Prostate gland (tissue), 2 donors: Measurements from ENCODE around the gene NHS. TPM values are rescaled to one million over a fixed set of nuclear protein-coding genes. Genes with fewer than 3 reads are reported as not detected.

Source experiments
- DNase-seq: peaks from one replicate; pipeline ENCODE4 v3.0.0-alpha.2; 2019; ENCODE audit warnings: low spot score
- H3K27ac ChIP-seq, 2 donors: fragments of 200-600 bp; sonication (generic); 2 replicates each; pipeline ENCODE4 v1.5.1; 2017 to 2019
- H3K27me3 ChIP-seq: fragments of 200-600 bp; sonication (generic); replicated peaks from 2 replicates; pipeline ENCODE4 v1.5.1; 2019; ENCODE audit not compliant: insufficient read depth
- H3K36me3 ChIP-seq, 2 donors: fragments of 200-600 bp; sonication (generic); 1 replicate in 1 of 2; 2 replicates in 1 of 2; pipeline versions ENCODE4 v1.5.1 to v1.8.1; 2017 to 2019
- H3K4me1 ChIP-seq: fragments of 200-600 bp; sonication (generic); replicated peaks from 2 replicates; pipeline ENCODE4 v1.5.1; 2019
- H3K4me3 ChIP-seq, 2 donors: fragments of 200-600 bp; sonication (generic); 2 replicates each; pipeline ENCODE4 v1.5.1; 2017 to 2019
- H3K9me3 ChIP-seq: fragments of 200-600 bp; sonication (generic); 2 replicates; pipeline ENCODE4 v1.5.1; 2017
- CTCF ChIP-seq, 4 experiments: fragments of 200-600 bp in 2 of 4; fragments of 450-650 bp in 2 of 4; sonication (generic) in 2 of 4; IDR thresholded peaks; 1 replicate in 3 of 4; 2 replicates in 1 of 4; pipeline ENCODE4 v1.5.1; 2016 to 2019; ENCODE audit warnings: antibody characterized with exemption in 4 of 4, mild to moderate bottlenecking in 2 of 4, moderate library complexity in 2 of 4
- POLR2A ChIP-seq: fragments of 450-650 bp; IDR thresholded peaks from one replicate; pipeline ENCODE4 v1.6.1; 2016; ENCODE audit warnings: antibody characterized with exemption, mild to moderate bottlenecking
- POLR2AphosphoS5 ChIP-seq: sonication (generic); formaldehyde crosslinking; IDR thresholded peaks from one replicate; pipeline ENCODE4 v1.6.1; 2017; ENCODE audit warnings: antibody characterized with exemption
- WGBS: methylation state at CpG from one replicate; pipeline ENCODE4 v1.1.5; 2018; 5-methylcytosine and 5-hydroxymethylcytosine counted together
- intact Hi-C: fragments of 100-400 bp; cut with DNase I; formaldehyde crosslinking; loops from one replicate; pipeline ENCODE4 v1.14.2; 2022
- total RNA-seq, 2 donors: library from RNA; depleted of rRNA; stranded (reverse); fragments of >200 nt; gene quantifications; one replicate each; pipeline ENCODE4 v1.1.0, GENCODE V29; 2016

The NHS gene
- total RNA-seq, 2 donors from 2014 or later, result 4.8 to 17.7 TPM

DNA sequence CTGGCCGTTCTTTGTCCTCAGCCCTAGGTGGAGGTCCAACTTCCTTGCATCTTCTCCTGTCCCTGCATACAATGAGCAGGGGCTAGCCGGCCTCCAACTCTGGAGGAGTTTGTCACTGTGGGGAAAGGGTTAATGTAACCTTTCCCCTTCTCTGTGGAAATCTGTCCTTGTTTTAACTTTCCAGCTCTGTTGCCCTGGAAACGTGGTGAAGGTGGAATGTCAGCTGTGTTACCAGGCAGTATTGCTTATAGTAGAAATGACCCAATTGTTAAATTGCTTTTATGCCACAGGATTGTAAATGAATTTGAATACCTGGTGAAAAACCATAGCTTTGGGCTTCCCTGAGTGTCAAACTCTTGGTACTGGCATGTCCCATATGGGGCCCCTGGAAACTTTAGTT lies 230.7 kb downstream of the NHS start:
- DNase-seq, result no peak
- intact Hi-C loops, result no loop called here
- TF ChIP-seq POLR2A, result no peak
- TF ChIP-seq CTCF (IDR thresholded peaks at IDR 0.05), result no peak
- TF ChIP-seq POLR2AphosphoS5, result no peak
- H3K27me3 ChIP-seq, result no peaks in the 10 kb centered on the region
- no peaks in the 10 kb centered on the region for H3K9me3 ChIP-seq
- no peak overlapping the region for H3K27ac ChIP-seq
- no peaks in the 10 kb centered on the region for H3K36me3 ChIP-seq
- 76% methylated on average over 3 of the region's 3 CpGs for WGBS
- no peaks in the 10 kb centered on the region for H3K4me1 ChIP-seq
- H3K4me3 ChIP-seq, result no peak overlapping the region

GRCh38 chrX:17606231-17606630 lies 231.2 kb downstream of the NHS start:
- H3K27me3 ChIP-seq, result no peaks in the 10 kb centered on the region
- no peaks in the 10 kb centered on the region for H3K36me3 ChIP-seq
- TF ChIP-seq POLR2A (no peak), POLR2AphosphoS5 (no peak), CTCF (IDR thresholded peaks at IDR 0.05) (no peak)
- 37% methylated on average over 3 of the region's 4 CpGs for WGBS
- no peak overlapping the region for H3K4me3 ChIP-seq
- no peak overlapping the region for H3K27ac ChIP-seq
- H3K9me3 ChIP-seq, result no peaks in the 10 kb centered on the region
- H3K4me1 ChIP-seq, result no peaks in the 10 kb centered on the region
- DNase-seq, result no peak
- intact Hi-C loops, result no loop called here

- no peaks in the 10 kb centered on the region for H3K36me3 ChIP-seq
- no peak for TF ChIP-seq CTCF (IDR thresholded peaks at IDR 0.05)
- TF ChIP-seq POLR2A, result no peak
- TF ChIP-seq POLR2AphosphoS5, result no peak
- WGBS, result 40% methylated on average over 1 of the region's 2 CpGs
- H3K9me3 ChIP-seq, result no peaks in the 10 kb centered on the region
- H3K27me3 ChIP-seq, result no peaks in the 10 kb centered on the region
- no peak for DNase-seq
- no peak overlapping the region for H3K27ac ChIP-seq
- intact Hi-C loops, result no loop called here
- no peaks in the 10 kb centered on the region for H3K4me1 ChIP-seq
- H3K4me3 ChIP-seq, result no peak overlapping the region
Measured at GRCh38 chrX:17608888-17609287, 233.9 kb downstream of the NHS start.

GRCh38 chrX:17610788-17611187 lies 235.8 kb downstream of the NHS start:
- no peak overlapping the region for H3K4me3 ChIP-seq
- no peak overlapping the region for H3K27ac ChIP-seq
- intact Hi-C loops, result no loop called here
- TF ChIP-seq POLR2AphosphoS5 (no peak), CTCF (IDR thresholded peaks at IDR 0.05) (no peak), POLR2A (no peak)
- H3K36me3 ChIP-seq, result no peaks in the 10 kb centered on the region
- no peak for DNase-seq
- no peaks in the 10 kb centered on the region for H3K9me3 ChIP-seq
- H3K4me1 ChIP-seq, result no peaks in the 10 kb centered on the region
- H3K27me3 ChIP-seq, result no peaks in the 10 kb centered on the region
- 85% methylated on average over 5 of the region's 5 CpGs for WGBS

DNA sequence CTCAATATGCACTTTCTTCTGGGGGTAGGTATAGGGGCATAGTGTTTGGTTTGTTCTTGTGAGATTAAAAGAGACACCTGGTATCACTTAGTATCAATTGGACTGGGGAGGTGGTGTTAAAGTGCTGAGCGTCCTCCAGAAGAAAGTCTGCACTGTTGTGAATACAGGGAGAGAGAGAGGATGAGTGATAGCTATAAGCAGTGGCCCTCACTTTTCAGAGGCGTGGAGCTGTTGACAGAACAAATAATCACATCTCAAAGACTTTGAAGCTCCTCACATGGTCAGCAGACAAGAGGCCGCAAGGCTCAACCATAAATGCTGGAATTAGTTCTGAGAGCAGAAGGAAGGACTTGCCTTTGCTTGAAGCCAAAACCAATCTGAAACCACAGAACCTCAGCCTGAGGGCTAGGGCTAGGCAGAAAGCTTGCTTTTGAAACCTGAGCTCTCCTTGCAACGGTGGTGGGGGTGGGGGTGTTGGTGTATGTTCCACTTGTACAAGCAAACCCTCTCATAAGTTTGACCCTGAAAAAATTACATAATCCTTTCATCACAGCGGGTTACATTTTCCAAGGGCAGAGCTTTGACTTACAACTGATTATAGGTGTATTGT lies 239.1 kb downstream of the NHS start:
- no peak for TF ChIP-seq CTCF (IDR thresholded peaks at IDR 0.05)
- TF ChIP-seq POLR2AphosphoS5, result no peak
- no peak for TF ChIP-seq POLR2A
- H3K36me3 ChIP-seq, result no peaks in the 10 kb centered on the region
- no peak overlapping the region for H3K4me3 ChIP-seq
- no peak for DNase-seq
- no peaks in the 10 kb centered on the region for H3K9me3 ChIP-seq
- H3K4me1 ChIP-seq, result no peaks in the 10 kb centered on the region
- 28% methylated on average over 4 of the region's 5 CpGs for WGBS
- H3K27me3 ChIP-seq, result no peaks in the 10 kb centered on the region
- H3K27ac ChIP-seq, result no peak overlapping the region
- intact Hi-C loops, result no loop called here
